Measurements from ENCODE around the gene ATOSA.

DNA sequence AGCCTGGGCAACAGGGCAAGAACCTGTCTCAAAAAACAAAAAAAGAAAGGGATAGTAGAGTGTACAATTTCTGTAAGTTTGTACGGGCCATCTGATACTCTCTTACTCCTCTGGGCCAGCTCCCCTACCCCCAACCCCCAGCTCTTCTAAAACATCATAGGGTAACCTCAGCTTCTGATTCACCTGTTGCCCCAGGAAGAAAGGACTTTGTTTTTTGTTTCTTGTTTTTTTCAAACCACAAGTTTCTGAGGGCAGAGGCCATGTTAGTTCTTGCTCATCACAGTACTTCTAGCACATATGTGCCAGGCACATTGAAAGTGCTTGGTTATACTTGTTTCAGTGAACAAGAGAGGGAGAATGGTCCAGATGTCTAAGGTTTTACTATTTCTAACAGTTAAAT, 20.2 kb downstream of the ATOSA start:
- TF ChIP-seq, protein P1, sequence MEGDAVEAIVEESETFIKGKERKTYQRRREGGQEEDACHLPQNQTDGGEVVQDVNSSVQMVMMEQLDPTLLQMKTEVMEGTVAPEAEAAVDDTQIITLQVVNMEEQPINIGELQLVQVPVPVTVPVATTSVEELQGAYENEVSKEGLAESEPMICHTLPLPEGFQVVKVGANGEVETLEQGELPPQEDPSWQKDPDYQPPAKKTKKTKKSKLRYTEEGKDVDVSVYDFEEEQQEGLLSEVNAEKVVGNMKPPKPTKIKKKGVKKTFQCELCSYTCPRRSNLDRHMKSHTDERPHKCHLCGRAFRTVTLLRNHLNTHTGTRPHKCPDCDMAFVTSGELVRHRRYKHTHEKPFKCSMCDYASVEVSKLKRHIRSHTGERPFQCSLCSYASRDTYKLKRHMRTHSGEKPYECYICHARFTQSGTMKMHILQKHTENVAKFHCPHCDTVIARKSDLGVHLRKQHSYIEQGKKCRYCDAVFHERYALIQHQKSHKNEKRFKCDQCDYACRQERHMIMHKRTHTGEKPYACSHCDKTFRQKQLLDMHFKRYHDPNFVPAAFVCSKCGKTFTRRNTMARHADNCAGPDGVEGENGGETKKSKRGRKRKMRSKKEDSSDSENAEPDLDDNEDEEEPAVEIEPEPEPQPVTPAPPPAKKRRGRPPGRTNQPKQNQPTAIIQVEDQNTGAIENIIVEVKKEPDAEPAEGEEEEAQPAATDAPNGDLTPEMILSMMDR (IDR thresholded peaks at IDR 0.05), result no peak
- no peak for TF ChIP-seq POLR2AphosphoS5 (IDR thresholded peaks at IDR 0.05; ENCODE audit: insufficient read depth in 1 of 2, low read depth in 1 of 2)
